ENCODE measurements around the gene HELT.

DNA sequence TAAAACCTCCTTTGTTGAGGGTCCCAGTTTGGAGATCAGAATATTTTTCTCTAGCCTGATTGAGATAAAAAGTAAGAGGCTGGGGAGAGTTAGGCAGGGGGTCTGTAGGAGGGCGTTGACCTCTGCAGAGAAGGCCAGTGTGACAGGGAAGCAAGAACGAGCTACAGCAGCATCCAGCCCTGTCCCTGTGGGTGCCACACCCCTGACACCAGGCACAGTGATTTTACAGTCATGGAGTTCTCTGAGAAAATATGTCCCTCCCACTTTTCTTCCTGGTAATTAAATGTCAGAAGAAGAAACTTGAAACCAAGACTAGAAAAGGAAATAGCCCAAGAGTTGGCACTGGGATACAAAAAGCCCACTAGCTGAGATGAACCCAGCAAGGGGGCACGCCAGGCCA, 25.0 kb upstream of the HELT start:
- TF ChIP-seq, protein P1, sequence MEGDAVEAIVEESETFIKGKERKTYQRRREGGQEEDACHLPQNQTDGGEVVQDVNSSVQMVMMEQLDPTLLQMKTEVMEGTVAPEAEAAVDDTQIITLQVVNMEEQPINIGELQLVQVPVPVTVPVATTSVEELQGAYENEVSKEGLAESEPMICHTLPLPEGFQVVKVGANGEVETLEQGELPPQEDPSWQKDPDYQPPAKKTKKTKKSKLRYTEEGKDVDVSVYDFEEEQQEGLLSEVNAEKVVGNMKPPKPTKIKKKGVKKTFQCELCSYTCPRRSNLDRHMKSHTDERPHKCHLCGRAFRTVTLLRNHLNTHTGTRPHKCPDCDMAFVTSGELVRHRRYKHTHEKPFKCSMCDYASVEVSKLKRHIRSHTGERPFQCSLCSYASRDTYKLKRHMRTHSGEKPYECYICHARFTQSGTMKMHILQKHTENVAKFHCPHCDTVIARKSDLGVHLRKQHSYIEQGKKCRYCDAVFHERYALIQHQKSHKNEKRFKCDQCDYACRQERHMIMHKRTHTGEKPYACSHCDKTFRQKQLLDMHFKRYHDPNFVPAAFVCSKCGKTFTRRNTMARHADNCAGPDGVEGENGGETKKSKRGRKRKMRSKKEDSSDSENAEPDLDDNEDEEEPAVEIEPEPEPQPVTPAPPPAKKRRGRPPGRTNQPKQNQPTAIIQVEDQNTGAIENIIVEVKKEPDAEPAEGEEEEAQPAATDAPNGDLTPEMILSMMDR (IDR thresholded peaks at IDR 0.05; ENCODE audit: low read depth, low read length, missing input control) = no peak
- TF ChIP-seq, protein P2, sequence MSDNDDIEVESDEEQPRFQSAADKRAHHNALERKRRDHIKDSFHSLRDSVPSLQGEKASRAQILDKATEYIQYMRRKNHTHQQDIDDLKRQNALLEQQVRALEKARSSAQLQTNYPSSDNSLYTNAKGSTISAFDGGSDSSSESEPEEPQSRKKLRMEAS (IDR thresholded peaks at IDR 0.05) = no peak
- TF ChIP-seq, protein P3, sequence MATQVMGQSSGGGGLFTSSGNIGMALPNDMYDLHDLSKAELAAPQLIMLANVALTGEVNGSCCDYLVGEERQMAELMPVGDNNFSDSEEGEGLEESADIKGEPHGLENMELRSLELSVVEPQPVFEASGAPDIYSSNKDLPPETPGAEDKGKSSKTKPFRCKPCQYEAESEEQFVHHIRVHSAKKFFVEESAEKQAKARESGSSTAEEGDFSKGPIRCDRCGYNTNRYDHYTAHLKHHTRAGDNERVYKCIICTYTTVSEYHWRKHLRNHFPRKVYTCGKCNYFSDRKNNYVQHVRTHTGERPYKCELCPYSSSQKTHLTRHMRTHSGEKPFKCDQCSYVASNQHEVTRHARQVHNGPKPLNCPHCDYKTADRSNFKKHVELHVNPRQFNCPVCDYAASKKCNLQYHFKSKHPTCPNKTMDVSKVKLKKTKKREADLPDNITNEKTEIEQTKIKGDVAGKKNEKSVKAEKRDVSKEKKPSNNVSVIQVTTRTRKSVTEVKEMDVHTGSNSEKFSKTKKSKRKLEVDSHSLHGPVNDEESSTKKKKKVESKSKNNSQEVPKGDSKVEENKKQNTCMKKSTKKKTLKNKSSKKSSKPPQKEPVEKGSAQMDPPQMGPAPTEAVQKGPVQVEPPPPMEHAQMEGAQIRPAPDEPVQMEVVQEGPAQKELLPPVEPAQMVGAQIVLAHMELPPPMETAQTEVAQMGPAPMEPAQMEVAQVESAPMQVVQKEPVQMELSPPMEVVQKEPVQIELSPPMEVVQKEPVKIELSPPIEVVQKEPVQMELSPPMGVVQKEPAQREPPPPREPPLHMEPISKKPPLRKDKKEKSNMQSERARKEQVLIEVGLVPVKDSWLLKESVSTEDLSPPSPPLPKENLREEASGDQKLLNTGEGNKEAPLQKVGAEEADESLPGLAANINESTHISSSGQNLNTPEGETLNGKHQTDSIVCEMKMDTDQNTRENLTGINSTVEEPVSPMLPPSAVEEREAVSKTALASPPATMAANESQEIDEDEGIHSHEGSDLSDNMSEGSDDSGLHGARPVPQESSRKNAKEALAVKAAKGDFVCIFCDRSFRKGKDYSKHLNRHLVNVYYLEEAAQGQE (IDR thresholded peaks at IDR 0.05) = no peak
- no peak for TF ChIP-seq RAD21 (IDR thresholded peaks at IDR 0.05)
- no peak for TF ChIP-seq YY1 (IDR thresholded peaks at IDR 0.05)
- no peak for TF ChIP-seq TAF1 (conservative IDR thresholded peaks at IDR 0.05)
- TF ChIP-seq SP1 (IDR thresholded peaks at IDR 0.05) = no peak
